SK-N-MC (cell line): ENCODE results near the gene GSK3B.

ENCODE experiments used
- EZH2 ChIP-seq: fragments of 200-600 bp; sonication (generic); IDR thresholded peaks from one replicate; pipeline ENCODE4 v1.6.1; 2017; ENCODE audit warnings: antibody characterized with exemption
- POLR2AphosphoS5 ChIP-seq: IDR thresholded peaks from 2 replicates; pipeline ENCODE4 v1.6.1; 2012; ENCODE audit warnings: mild to moderate bottlenecking, low read depth, low read length, borderline replicate concordance

GRCh38 chr3:119829420-119829819 lies 264.8 kb downstream of the GSK3B start:
- TF ChIP-seq POLR2AphosphoS5 = no peak
- TF ChIP-seq EZH2 = no peak
